ENCODE data around the gene PIN1.

GRCh38 chr19:9806803-9807202 is 28.3 kb upstream of the PIN1 start:
- TF ChIP-seq CTCF (IDR thresholded peaks at IDR 0.05; ENCODE audit: insufficient read depth, low read depth, low read length) = no peak
- TF ChIP-seq EZH2 (IDR thresholded peaks at IDR 0.05; ENCODE audit: insufficient read depth, low read length) = no peak
